Endothelial cell of umbilical vein (primary cell): ENCODE data around the gene CCER1. TPM values are rescaled to one million over a fixed set of nuclear protein-coding genes. Genes with fewer than 3 reads are reported as not detected.

Source experiments
- BruUV-seq: library from RNA; stranded (reverse); fragments of 400-500 nt; replicated peaks from 2 replicates; lab custom pipeline; 2021; lab: Mats Ljungman, UMichigan
- CTCF ChIA-PET: fragments of 300-600, 350-600 bp; sonication (Branson Sonifier 250); formaldehyde crosslinking; loops from one replicate; lab custom pipeline; 2021; ENCODE audit warnings: antibody characterized with exemption, inconsistent platforms; lab: Charles Lee
- POLR2A ChIA-PET: fragments of 300-600, 350-600 bp; sonication (Branson Sonifier 250); formaldehyde crosslinking; loops from one replicate; lab custom pipeline; 2021; ENCODE audit warnings: antibody characterized with exemption, inconsistent platforms; lab: Charles Lee
- DNase-seq: peaks from one replicate; pipeline ENCODE4 v3.0.0-alpha.2; 2011; ENCODE audit warnings: low read depth, low spot score
- FAIRE-seq: peaks from 2 replicates; lab custom pipeline; 2011; peaks lifted over from hg19 to GRCh38; lab: Jason Lieb, UNC
- H2AFZ ChIP-seq: 2 replicates; pipeline ENCODE4 v1.6.0; 2012; ENCODE audit warnings: low read depth, low read length, control low read depth, inconsistent platforms
- H3K27ac ChIP-seq: 2 replicates; pipeline ENCODE4 v1.5.1; 2011; ENCODE audit warnings: low read depth, mild to moderate bottlenecking, control low read depth, low read length, moderate library complexity; ENCODE audit not compliant: insufficient read depth
- H3K27me3 ChIP-seq, 2 experiments: 2 replicates each; pipeline versions ENCODE4 v1.6.0 to v1.6.1; 2011; ENCODE audit warnings: low read length in 2 of 2, mixed read lengths in 1 of 2; ENCODE audit not compliant: control insufficient read depth in 2 of 2, insufficient read depth in 2 of 2
- H3K36me3 ChIP-seq, 2 experiments: 2 replicates in 1 of 2; 3 replicates in 1 of 2; pipeline ENCODE4 v1.5.1; 2011; ENCODE audit warnings: low read length in 2 of 2, mild to moderate bottlenecking in 1 of 2, moderate library complexity in 1 of 2; ENCODE audit not compliant: control insufficient read depth in 2 of 2, insufficient read depth in 2 of 2; ENCODE audit errors: extremely low read depth in 1 of 2
- H3K4me1 ChIP-seq: 3 replicates; pipeline ENCODE4 v1.5.1; 2011; ENCODE audit warnings: mild to moderate bottlenecking, low read length; ENCODE audit not compliant: control insufficient read depth, insufficient read depth; ENCODE audit errors: extremely low read depth
- H3K4me2 ChIP-seq: 2 replicates; pipeline ENCODE4 v1.6.1; 2011; ENCODE audit warnings: low read length, control low read depth, mixed read lengths; ENCODE audit not compliant: insufficient read depth
- H3K4me3 ChIP-seq, 3 experiments: fragments of 200-600 bp in 1 of 3; sonication (generic), shearing (Covaris generic) in 1 of 3; replicated peaks in 1 of 3; 2 replicates each; pipeline ENCODE4 v1.5.1; 2011 to 2016; ENCODE audit warnings: control low read depth in 3 of 3, low read length in 3 of 3, mild to moderate bottlenecking in 2 of 3, inconsistent platforms in 1 of 3, low read depth in 1 of 3, moderate library complexity in 1 of 3; ENCODE audit not compliant: insufficient read depth in 1 of 3
- H3K79me2 ChIP-seq: 2 replicates; pipeline ENCODE4 v1.6.0; 2012; ENCODE audit warnings: low read length, inconsistent platforms; ENCODE audit not compliant: control insufficient read depth, insufficient read depth
- H3K9ac ChIP-seq: replicated peaks from 2 replicates; pipeline ENCODE3; 2011; ENCODE audit warnings: low read length, control low read depth; ENCODE audit not compliant: insufficient read depth; ENCODE audit errors: extremely low read depth
- H3K9me1 ChIP-seq: replicated peaks from 3 replicates; pipeline ENCODE4 v1.6.0; 2011; ENCODE audit warnings: mild to moderate bottlenecking, low read length; ENCODE audit not compliant: control insufficient read depth, insufficient read depth; ENCODE audit errors: extremely low read depth
- H3K9me3 ChIP-seq: replicated peaks from 2 replicates; pipeline ENCODE4 v1.5.1; 2012; ENCODE audit warnings: low read length, inconsistent platforms; ENCODE audit not compliant: control insufficient read depth, insufficient read depth
- H4K20me1 ChIP-seq: replicated peaks from 2 replicates; pipeline ENCODE3; 2011; ENCODE audit warnings: mild to moderate bottlenecking, low read length; ENCODE audit not compliant: control insufficient read depth, insufficient read depth; ENCODE audit errors: extremely low read depth
- CTCF ChIP-seq, 2 donors: IDR thresholded peaks; 1 replicate in 1 of 2; 2 replicates in 1 of 2; pipeline ENCODE4 v1.5.1; 2011; ENCODE audit warnings: low read length in 2 of 2, mild to moderate bottlenecking in 2 of 2, moderate library complexity in 2 of 2, control low read depth in 1 of 2, inconsistent platforms in 1 of 2, low read depth in 1 of 2; ENCODE audit not compliant: insufficient read depth in 1 of 2; ENCODE audit errors: extremely low read depth in 1 of 2
- EZH2 ChIP-seq: IDR thresholded peaks from 2 replicates; pipeline ENCODE4 v1.6.1; 2012; ENCODE audit warnings: borderline replicate concordance, low read depth, mild to moderate bottlenecking, moderate library complexity, low read length, inconsistent platforms; ENCODE audit not compliant: severe bottlenecking
- FOS ChIP-seq: IDR thresholded peaks from 2 replicates; pipeline ENCODE4 v1.6.1; 2011; ENCODE audit warnings: mild to moderate bottlenecking, low read length, moderate library complexity, borderline replicate concordance; ENCODE audit not compliant: insufficient read depth
- GATA2 ChIP-seq: IDR thresholded peaks from 2 replicates; pipeline ENCODE4 v1.7.0; 2011; ENCODE audit warnings: low read depth, mild to moderate bottlenecking, moderate library complexity, mixed read lengths, low read length; ENCODE audit not compliant: insufficient read length, insufficient read depth
- JUN ChIP-seq: IDR thresholded peaks from 2 replicates; pipeline ENCODE4 v1.6.1; 2011; ENCODE audit warnings: borderline replicate concordance, low read depth; ENCODE audit not compliant: insufficient read length, insufficient read depth
- MYC ChIP-seq: IDR thresholded peaks from one replicate; pipeline ENCODE4 v1.6.1; 2011; ENCODE audit warnings: mild to moderate bottlenecking, low read depth, low read length
- POLR2A ChIP-seq: IDR thresholded peaks from 2 replicates; pipeline ENCODE4 v1.6.1; 2012; ENCODE audit warnings: low read depth, mild to moderate bottlenecking, control low read depth, low read length
- POLR2AphosphoS5 ChIP-seq: IDR thresholded peaks from 2 replicates; pipeline ENCODE4 v1.6.1; 2012; ENCODE audit warnings: low read depth, mild to moderate bottlenecking, control low read depth, low read length, moderate library complexity; ENCODE audit not compliant: insufficient read depth
- dilution Hi-C: fragments of 300-500 bp; cut with MboI; formaldehyde crosslinking; loops from one replicate; pipeline ENCODE4 v1.15.0; 2019; ENCODE audit warnings: low sequenced_read_pairs; ENCODE audit not compliant: extremely low pct_ligation_motif_present
- intact Hi-C: fragments of 100-400 bp; cut with micrococcal nuclease; formaldehyde crosslinking; loops from one replicate; pipeline ENCODE4 v1.10.0; 2022
- polyA plus RNA-seq, 4 experiments: library from polyadenylated mRNA; depleted of rRNA in 3 of 4; stranded (reverse) in 3 of 4; unstranded in 1 of 4; fragments of >200 nt; gene quantifications; 2 replicates each; pipeline versions ENCODE4 v1.2.1 to v1.2.3, GENCODE V29; 2011 to 2012; ENCODE audit warnings: missing spikeins in 1 of 4
- total RNA-seq: library from RNA; stranded (reverse); gene quantifications from 2 replicates; pipeline ENCODE4 v1.2.3, GENCODE V29; 2021
- TF ChIP-seq, protein P1 (sequence below): IDR thresholded peaks from 2 replicates; pipeline ENCODE4 v1.6.1; 2011; ENCODE audit not compliant: insufficient read depth, insufficient read length

CCER1 gene
- total and polyA plus RNA-seq, 2 donors (not counting 3 experiments of a cell fraction or from before 2014, with no cell fraction given): not detected

DNA sequence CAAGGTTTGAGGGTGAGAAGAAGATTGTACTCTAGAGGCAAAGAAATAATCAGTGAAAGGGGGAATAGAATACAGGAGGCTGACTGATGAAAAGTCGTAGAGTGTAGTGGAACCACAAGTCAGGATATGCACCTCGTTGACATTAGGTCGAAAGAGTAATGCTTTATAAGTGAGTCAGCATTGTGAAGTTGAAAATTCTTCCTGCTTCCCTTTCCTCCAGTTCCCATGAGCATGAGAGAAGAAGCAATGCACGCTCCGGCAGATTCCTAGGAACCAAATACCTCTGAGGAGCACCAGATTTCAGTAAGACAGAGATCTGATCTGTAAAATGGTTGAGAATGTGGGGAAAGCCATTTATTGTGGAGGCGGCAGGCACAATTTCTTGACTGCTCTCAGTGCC, 16.5 kb downstream of the CCER1 start:
- no peaks in the 10 kb centered on the region for H3K9me1 ChIP-seq
- H3K4me2 ChIP-seq: peak overlapping the region; percentile 37
- no peak overlapping the region for H3K4me3 ChIP-seq
- intact Hi-C loops: loop anchor here (5.0 kb wide), 2 partner anchors 611 to 991 kb away; no protein-coding TSS in a partner anchor
- H2AFZ ChIP-seq: peak overlapping the region; percentile 55
- H3K27ac ChIP-seq: peak overlapping the region; percentile 10
- no peaks in the 10 kb centered on the region for H3K36me3 ChIP-seq
- TF ChIP-seq CTCF (IDR thresholded peaks at IDR 0.05; ENCODE audit: extremely low read depth in 1 of 2, insufficient read depth in 1 of 2, low read depth in 1 of 2, low read length in 2 of 2) (no peak), FOS (peak; percentile 77), JUN (peak; percentile 62), POLR2AphosphoS5 (peak; percentile 43), MYC (no peak), POLR2A (no peak), GATA2 (peak; percentile 17), EZH2 (no peak)
- TF ChIP-seq, protein P1, sequence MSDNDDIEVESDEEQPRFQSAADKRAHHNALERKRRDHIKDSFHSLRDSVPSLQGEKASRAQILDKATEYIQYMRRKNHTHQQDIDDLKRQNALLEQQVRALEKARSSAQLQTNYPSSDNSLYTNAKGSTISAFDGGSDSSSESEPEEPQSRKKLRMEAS: no peak
- H3K9me3 ChIP-seq: no peaks in the 10 kb centered on the region
- dilution Hi-C loops: no loop called here
- DNase-seq (peak; percentile 77), FAIRE-seq (peak; percentile 78)
- no peaks in the 10 kb centered on the region for H3K27me3 ChIP-seq
- H3K4me1 ChIP-seq: peaks cover 18% of the 10 kb centered on the region
- no peaks in the 10 kb centered on the region for H4K20me1 ChIP-seq
- H3K9ac ChIP-seq: no peak overlapping the region
- no TSS peak for BruUV-seq
- POLR2A ChIA-PET: no interaction called here
- CTCF ChIA-PET: interaction anchor here (0.6 to 0.8 kb wide), 2 partner anchors 223 to 1395 kb away, joined by 3 read pairs; no protein-coding TSS in a partner anchor
- no peaks in the 10 kb centered on the region for H3K79me2 ChIP-seq
